ENCODE data around the gene FCHO2. TPM values are rescaled to one million over a fixed set of nuclear protein-coding genes. Genes with fewer than 3 reads are reported as not detected.

FCHO2 gene, protein sequence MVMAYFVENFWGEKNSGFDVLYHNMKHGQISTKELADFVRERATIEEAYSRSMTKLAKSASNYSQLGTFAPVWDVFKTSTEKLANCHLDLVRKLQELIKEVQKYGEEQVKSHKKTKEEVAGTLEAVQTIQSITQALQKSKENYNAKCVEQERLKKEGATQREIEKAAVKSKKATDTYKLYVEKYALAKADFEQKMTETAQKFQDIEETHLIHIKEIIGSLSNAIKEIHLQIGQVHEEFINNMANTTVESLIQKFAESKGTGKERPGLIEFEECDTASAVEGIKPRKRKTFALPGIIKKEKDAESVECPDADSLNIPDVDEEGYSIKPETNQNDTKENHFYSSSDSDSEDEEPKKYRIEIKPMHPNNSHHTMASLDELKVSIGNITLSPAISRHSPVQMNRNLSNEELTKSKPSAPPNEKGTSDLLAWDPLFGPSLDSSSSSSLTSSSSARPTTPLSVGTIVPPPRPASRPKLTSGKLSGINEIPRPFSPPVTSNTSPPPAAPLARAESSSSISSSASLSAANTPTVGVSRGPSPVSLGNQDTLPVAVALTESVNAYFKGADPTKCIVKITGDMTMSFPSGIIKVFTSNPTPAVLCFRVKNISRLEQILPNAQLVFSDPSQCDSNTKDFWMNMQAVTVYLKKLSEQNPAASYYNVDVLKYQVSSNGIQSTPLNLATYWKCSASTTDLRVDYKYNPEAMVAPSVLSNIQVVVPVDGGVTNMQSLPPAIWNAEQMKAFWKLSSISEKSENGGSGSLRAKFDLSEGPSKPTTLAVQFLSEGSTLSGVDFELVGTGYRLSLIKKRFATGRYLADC
- 7.4 and 18.8 TPM in 2 replicates for total RNA-seq (ENCODE audit: low replicate concordance)

DNA sequence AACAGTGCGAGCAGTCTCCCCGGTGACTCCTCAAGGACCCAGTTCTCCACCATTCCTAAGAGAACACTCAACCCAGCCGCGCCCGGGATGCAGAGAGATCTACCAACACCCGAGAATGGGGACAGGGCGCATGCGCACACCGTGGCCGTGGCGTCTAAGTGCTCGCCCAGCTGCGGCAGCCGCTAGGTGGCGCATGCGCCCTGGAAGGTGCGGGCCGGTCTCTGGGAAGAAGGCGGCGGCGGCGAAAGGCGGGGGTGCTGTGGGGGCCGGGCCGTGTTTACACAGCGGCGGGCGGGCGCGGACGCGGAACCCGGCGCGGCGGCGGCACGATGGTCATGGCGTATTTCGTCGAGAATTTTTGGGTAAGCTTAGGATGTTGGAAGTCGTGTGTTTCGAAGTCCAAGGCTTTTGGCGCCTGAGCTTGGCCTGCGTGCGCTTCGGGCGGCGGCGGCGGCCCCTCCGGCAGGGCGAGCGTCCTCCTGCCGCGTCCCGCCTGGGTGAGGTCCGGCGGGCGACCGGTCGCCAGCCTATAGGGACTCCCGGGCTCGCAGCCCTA is at the start of gene FCHO2:
Gene FCHO2, plus strand, starts transcription at position 274 of the 556 bp plus-strand sequence. Its CDS starts 56 bp downstream, at position 330.
- DNase-seq (ENCODE audit: low read depth): peak; percentile 97
- TF ChIP-seq, protein P1, sequence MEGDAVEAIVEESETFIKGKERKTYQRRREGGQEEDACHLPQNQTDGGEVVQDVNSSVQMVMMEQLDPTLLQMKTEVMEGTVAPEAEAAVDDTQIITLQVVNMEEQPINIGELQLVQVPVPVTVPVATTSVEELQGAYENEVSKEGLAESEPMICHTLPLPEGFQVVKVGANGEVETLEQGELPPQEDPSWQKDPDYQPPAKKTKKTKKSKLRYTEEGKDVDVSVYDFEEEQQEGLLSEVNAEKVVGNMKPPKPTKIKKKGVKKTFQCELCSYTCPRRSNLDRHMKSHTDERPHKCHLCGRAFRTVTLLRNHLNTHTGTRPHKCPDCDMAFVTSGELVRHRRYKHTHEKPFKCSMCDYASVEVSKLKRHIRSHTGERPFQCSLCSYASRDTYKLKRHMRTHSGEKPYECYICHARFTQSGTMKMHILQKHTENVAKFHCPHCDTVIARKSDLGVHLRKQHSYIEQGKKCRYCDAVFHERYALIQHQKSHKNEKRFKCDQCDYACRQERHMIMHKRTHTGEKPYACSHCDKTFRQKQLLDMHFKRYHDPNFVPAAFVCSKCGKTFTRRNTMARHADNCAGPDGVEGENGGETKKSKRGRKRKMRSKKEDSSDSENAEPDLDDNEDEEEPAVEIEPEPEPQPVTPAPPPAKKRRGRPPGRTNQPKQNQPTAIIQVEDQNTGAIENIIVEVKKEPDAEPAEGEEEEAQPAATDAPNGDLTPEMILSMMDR (IDR thresholded peaks at IDR 0.05; ENCODE audit: insufficient read depth, low read length): peak; percentile 81
- H3K4me3 ChIP-seq (ENCODE audit: low read depth, low read length): peak within 1 kb of the TSS; percentile 78

DNA sequence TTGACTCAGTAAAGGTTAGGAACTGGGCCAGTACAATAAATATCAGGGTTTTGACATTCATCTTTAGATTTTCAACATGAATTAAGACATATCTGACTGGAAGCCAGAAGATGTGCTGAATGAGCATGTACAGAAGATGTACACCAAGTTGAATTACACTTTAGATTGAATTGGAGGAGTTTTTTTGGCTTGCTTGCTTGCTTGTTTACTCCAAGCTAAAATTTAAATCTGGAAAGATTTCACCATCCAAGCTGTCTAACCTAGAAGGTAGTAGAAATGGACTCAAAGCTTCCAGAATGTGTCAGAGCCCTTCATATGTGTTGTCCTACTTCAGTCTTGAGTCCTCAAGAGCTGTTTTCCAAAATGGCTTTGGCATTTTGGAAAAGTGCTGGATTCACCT is 49.0 kb upstream of the FCHO2 start:
- no peak overlapping the region for H3K4me3 ChIP-seq (ENCODE audit: low read depth, low read length)
- DNase-seq (ENCODE audit: low read depth): no peak
- TF ChIP-seq, protein P1 (IDR thresholded peaks at IDR 0.05; ENCODE audit: insufficient read depth, low read length): no peak

DNA sequence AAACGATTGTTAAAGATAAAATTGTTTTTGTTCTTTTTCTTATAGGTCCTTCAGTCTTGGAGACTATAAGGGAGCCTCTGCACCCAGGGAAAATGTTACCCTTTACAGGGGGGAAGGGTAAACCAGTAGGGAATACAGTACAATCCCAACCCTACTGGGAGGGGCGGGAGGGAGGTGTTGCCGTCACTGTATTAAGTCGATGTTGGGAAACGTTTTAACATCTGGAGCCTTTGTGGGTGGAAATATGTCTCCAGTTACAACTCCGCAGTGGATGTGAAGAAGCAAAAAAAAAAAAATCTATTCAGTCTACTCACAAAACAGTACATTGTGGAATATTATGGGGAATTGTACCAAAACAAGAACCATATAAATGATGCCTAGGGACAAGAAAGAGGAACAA is 47.2 kb upstream of the FCHO2 start:
- TF ChIP-seq, protein P1 (IDR thresholded peaks at IDR 0.05; ENCODE audit: insufficient read depth, low read length): no peak
- no peak for DNase-seq (ENCODE audit: low read depth)

DNA sequence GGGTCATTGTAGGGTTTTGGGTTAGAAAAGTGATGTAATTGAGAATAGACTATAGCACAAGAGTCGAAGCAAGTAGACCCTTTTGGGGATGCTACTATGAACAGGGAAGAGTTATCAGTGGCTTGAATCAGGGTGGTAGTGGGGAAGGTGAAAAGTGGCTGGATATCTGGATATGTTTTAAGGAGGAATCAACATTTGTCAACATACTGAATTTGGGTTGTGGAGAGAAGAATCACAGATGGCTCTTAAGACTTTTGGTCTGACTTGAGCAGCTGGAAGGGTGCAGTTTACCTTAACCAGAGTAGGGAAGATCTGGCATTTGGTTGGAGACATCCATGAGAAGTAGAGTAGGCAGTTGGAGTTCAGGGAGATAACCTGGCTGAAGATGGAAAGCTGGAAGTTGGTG is 38.5 kb upstream of the FCHO2 start:
- TF ChIP-seq, protein P1 (IDR thresholded peaks at IDR 0.05; ENCODE audit: insufficient read depth, low read length): no peak
- H3K4me3 ChIP-seq (ENCODE audit: low read depth, low read length): no peak overlapping the region
- no peak for DNase-seq (ENCODE audit: low read depth)

More for the DNA sequence above, 47.2 kb upstream of the FCHO2 start:
- no peak overlapping the region for H3K4me3 ChIP-seq (ENCODE audit: low read depth, low read length)

DNA sequence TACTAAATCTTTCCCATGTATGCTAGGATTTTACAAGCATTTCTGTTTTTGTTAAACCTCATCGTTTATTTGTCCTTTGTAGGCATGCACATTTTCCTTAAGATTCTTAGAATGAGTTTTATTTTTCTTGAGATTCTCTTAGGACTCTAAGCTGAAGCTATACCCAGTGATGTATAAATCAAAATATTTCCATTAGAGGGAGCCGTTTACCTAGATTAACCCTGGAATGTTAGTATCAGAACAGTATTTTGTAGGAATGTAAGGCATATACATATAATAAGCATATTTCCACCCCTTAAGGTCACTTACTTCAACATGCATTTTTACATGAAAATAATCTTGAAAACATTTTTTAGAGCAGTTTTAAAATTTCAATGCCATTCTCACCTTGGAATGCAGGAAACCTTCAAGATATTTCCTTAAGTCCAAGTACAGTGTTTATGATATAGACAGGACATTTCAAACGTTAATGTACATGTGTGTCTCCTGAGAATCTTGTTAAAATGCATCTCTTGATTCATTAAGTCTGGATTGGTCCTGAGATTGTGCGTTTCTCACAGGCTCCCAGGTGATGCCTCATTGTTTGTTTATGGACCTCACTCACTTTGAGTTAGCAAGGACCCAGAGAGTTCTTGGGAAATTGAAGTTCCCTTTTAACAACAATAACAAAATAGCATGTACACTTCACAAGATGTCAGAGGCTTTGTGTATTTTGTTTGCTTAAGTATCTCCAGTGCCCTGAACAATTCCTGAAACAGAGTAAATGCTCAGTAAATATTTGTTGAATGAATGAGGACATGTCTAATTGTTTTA is 34.9 kb upstream of the FCHO2 start:
- peak; percentile 55 for DNase-seq (ENCODE audit: low read depth)
- TF ChIP-seq, protein P1 (IDR thresholded peaks at IDR 0.05; ENCODE audit: insufficient read depth, low read length): peak; percentile 25

DNA sequence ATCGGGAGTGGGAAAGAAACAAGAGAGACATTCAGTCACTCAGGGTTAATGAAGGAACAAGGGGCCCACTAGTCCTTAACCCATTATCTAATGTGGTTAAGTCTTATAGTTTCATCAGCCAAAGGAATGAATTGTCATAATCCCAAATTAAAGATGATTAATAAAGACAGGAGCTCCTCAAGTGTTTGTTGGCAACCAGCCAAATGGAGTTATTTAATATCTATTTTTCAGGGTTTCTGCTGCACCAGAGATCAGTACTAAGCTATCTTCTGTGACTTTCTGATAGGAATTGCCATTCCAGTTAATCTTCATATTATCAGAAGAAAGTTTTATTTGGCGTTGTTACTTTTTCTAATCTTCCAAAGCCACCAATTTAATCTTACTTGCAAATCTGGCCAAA is 34.0 kb upstream of the FCHO2 start:
- H3K4me3 ChIP-seq (ENCODE audit: low read depth, low read length): no peak overlapping the region
- TF ChIP-seq, protein P1 (IDR thresholded peaks at IDR 0.05; ENCODE audit: insufficient read depth, low read length): no peak
- no peak for DNase-seq (ENCODE audit: low read depth)

More for the DNA sequence above, 34.9 kb upstream of the FCHO2 start:
- H3K4me3 ChIP-seq (ENCODE audit: low read depth, low read length): no peak overlapping the region

Measured in fibroblast of the aortic adventitia (primary cell).